ENCODE results near the gene SEMA6A.

The SEMA6A gene, protein sequence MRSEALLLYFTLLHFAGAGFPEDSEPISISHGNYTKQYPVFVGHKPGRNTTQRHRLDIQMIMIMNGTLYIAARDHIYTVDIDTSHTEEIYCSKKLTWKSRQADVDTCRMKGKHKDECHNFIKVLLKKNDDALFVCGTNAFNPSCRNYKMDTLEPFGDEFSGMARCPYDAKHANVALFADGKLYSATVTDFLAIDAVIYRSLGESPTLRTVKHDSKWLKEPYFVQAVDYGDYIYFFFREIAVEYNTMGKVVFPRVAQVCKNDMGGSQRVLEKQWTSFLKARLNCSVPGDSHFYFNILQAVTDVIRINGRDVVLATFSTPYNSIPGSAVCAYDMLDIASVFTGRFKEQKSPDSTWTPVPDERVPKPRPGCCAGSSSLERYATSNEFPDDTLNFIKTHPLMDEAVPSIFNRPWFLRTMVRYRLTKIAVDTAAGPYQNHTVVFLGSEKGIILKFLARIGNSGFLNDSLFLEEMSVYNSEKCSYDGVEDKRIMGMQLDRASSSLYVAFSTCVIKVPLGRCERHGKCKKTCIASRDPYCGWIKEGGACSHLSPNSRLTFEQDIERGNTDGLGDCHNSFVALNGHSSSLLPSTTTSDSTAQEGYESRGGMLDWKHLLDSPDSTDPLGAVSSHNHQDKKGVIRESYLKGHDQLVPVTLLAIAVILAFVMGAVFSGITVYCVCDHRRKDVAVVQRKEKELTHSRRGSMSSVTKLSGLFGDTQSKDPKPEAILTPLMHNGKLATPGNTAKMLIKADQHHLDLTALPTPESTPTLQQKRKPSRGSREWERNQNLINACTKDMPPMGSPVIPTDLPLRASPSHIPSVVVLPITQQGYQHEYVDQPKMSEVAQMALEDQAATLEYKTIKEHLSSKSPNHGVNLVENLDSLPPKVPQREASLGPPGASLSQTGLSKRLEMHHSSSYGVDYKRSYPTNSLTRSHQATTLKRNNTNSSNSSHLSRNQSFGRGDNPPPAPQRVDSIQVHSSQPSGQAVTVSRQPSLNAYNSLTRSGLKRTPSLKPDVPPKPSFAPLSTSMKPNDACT

DNA sequence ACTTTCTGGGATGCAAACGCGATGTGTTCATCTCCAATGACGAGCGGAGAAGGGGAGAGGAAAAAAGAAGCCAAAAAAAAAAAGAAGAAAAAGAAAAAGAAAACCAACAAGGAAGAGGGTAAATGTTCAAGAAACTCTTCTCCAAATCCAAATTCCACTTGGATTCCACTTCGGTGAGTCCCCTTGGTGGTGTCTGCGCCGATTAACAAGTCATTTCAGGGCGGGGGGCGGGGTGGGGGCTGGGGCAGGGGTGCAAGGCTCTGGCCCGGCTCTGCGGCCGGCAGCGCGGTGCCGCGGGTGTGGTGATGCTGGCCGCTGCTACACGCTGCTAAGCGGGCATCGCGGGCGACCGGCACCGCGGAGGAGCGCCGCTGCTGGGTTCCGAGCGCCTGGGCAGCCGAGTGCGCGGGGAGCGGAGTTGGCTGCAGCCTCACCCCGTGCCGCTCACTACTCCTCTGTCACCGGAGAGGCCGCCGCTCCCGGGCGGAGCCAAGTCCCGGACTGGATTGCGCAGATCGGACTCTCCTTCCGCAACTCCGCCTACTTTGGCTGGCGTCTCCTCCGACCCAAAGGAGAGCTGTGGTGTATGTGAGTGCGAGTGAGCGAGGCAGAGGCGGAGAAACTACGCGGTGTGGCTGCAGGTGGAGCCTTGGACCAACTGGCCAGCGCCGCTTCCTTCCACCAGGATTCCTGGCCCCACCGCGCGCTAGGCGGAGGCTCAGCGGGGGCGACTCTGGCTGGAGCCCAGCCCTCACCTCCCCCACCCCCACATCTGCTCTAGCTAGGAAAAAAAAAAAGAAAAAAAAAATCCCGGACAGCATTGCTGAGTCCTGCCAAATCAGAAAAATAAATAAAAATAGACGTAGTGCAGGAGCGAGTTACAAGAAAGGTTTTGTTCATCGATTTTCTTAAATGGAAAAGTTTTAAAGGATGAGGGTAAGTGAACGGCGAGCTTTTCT lies at the start of gene SEMA6A:
TSS of gene SEMA6A (minus strand) at position 457 of the 959 bp plus-strand sequence. CDS start 69,879 bp downstream, outside the sequence.
- DNase-seq (ENCODE audit: insufficient read length, low spot score): peak; percentile 67
- no peak for TF ChIP-seq POLR2A (IDR thresholded peaks at IDR 0.05; ENCODE audit: low read depth, low read length)
- FAIRE-seq: no peak

DNA sequence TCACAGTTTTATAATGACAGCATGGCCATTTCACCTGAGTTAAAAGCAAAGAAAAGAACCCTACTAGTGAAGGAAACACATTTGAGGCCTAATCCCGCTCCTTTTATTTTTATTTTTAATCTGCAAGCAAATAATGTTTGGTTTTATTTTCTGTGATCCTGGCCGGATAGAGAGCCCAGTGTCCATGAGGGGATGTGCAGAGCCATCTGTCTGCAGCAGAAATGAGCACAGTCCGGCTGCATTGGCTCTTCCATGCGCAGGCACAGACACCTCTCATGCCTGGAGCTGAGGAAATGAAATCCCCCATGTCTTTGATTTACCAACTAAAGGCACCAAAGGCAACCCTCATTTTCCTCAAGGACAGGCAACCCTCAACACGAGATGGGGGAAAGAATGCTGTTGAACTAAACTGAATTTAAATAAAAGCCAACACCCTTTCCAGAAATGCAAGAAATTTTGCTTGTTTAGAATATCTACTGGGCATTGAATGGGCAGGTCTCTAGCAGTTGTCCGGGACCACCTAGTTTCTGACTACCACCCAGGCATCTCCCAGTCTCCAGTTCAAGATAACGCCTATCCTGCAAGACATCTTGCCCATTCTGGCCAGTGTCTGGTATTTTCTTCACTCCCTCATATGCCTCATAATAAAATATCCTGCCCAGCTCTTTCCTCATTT lies 47.9 kb upstream of the SEMA6A start:
- TF ChIP-seq POLR2A (IDR thresholded peaks at IDR 0.05; ENCODE audit: low read depth, low read length): no peak
- DNase-seq (ENCODE audit: insufficient read length, low spot score): no peak
- no peak for FAIRE-seq

DNA sequence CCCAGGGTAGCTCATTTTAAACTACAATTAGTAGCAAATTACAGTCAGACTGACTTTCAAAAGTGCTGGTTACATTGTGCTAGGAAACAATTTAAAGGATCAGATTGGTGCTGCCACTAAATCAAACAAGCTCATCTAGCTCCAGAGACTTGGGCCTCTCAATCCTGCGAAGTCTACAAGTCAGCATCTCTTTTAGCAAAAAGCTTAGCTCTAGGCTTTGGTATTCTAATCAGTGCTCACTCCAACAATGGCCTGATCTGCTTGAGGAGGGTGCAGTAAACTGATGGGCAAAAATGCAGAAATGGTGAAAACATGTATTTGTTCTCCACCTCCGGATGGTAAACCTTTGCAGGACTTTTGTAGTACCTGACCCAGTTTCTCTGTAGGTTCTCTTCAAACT lies 47.0 kb upstream of the SEMA6A start:
- FAIRE-seq: no peak
- TF ChIP-seq POLR2A (IDR thresholded peaks at IDR 0.05; ENCODE audit: low read depth, low read length): no peak

DNA sequence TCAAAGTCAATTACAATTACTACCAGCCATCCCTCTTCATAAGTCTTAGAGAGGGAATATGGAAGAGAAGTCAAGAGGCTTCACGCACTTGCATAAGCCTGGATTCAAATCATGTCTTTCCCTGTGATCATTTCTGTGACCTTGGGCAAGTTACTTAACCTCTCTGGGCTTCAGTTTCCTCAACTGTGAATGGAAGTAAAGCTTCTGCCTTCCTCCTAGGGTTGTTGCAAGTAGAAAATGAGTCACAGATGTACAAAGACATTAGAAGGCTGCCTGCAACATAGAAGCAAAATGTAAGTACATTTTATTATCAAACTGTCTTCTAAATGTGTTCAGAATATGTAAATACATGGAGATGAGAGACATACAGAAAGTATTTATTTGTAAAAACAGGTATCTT lies 42.3 kb upstream of the SEMA6A start:
- FAIRE-seq (no peak), DNase-seq (ENCODE audit: insufficient read length, low spot score) (no peak)
- TF ChIP-seq POLR2A (IDR thresholded peaks at IDR 0.05; ENCODE audit: low read depth, low read length): no peak

More for the DNA sequence above, 47.0 kb upstream of the SEMA6A start:
- DNase-seq (ENCODE audit: insufficient read length, low spot score): no peak

DNA sequence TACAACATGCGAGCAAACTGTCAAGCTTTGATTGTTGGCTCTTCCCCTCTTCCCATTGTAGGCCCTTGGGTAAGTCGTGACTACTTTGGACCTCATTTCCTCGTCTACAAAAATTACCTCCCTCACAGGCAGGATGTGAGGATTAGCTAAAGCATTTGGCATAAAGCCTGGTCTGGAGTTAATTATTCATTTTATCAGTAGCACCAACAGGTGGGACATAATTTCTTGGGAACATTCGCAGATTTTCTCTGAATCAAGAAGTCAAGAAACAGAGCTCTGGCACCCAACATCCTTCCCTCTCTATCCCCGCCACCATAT lies 39.9 kb upstream of the SEMA6A start:
- no peak for DNase-seq (ENCODE audit: insufficient read length, low spot score)
- TF ChIP-seq POLR2A (IDR thresholded peaks at IDR 0.05; ENCODE audit: low read depth, low read length): no peak
- no peak for FAIRE-seq

DNA sequence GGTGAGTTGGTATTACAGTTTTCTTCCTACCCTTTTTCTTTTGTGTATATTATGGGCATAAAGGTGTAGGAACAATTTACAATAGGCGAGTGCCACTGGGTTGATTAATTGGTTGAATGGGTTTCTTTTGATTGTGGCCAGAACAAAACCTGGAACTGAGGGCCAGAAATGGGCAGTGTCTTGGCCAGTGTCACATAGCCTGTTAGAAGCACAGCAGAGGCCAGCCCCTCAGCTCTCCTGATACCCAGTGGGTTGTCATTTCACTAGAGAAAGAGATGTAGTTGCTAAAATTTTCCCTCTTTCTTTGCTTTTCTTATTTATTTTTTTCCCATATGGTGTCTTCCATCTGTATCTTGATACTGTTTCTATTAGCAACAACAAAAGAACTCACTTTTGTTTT lies 38.8 kb upstream of the SEMA6A start:
- no peak for TF ChIP-seq POLR2A (IDR thresholded peaks at IDR 0.05; ENCODE audit: low read depth, low read length)
- DNase-seq (ENCODE audit: insufficient read length, low spot score) (no peak), FAIRE-seq (no peak)

DNA sequence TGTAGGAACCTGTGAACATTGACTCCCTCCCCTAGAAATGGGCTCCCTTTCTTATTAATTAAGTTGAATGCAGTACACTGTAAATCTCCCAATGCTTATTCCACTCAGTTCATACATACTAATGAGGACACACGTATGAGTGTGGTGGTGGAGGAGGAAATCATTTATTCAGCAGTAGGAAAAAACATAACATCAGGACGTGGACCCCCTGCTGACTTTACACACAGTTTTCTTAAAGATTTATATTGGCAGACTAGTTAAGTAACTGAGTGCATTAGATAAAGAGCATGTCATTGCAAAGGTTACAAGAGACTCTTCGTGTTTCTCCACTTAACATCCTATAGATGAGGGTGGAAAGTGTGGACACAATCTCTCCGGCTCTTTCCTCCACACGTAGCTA lies 37.8 kb upstream of the SEMA6A start:
- TF ChIP-seq POLR2A (IDR thresholded peaks at IDR 0.05; ENCODE audit: low read depth, low read length): no peak
- DNase-seq (ENCODE audit: insufficient read length, low spot score) (no peak), FAIRE-seq (no peak)

DNA sequence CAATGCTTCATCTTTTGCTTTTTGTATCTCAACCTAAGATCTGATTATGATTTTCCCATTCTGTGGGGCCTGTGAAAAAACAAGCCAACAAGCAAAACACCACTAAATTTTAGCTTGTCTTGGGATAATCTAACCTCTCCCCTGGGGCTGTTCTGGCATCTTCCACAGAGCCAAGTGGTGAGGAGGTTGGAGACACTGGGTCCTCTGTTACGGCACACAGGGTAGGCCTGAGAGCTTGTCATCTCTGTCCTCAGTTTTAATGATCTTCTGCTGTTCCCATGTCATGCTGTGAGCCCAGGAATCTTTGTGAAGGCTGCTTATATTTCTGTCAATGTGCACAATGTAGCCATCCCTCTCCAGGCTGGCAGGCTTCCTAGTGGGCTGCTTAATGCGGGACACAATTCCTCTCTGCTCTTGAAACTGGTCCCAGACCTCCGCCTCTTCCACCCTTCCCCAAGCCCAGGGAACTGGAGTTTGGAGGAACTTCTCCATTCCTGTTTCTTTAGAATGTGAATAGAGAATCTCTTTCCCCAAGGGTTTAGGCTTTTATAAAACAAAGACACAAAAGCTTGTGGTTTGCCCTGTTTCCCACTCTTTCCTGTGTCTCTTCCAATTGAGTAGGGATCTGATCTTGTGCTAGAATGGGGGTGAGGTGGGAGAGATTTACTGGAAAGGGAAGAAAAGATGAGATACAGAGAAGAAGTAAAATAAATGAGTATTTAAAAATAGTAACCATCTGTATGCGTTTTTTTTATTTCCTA lies 30.9 kb upstream of the SEMA6A start:
- FAIRE-seq: no peak
- no peak for DNase-seq (ENCODE audit: insufficient read length, low spot score)
- no peak for TF ChIP-seq POLR2A (IDR thresholded peaks at IDR 0.05; ENCODE audit: low read depth, low read length)

DNA sequence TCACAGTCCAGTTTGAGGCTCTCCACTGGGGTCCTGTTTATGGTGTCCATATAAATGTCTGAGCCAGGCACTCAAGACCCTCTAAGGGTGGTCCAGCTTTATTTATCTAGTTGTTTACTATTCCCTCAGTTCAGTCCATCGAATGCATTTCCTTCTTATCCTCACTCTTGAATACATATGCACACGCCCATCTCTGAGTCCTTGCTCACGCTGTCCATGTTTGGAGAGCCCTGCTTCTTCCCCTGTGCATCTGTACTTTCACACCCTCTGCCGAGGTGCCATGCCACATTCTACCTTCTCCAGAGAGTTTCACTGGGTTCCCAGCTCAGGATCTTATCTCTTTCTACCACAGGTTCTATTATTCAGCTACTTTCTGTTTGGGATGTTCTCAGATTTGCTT lies 30.2 kb upstream of the SEMA6A start:
- no peak for FAIRE-seq
- DNase-seq (ENCODE audit: insufficient read length, low spot score): no peak
- no peak for TF ChIP-seq POLR2A (IDR thresholded peaks at IDR 0.05; ENCODE audit: low read depth, low read length)

DNA sequence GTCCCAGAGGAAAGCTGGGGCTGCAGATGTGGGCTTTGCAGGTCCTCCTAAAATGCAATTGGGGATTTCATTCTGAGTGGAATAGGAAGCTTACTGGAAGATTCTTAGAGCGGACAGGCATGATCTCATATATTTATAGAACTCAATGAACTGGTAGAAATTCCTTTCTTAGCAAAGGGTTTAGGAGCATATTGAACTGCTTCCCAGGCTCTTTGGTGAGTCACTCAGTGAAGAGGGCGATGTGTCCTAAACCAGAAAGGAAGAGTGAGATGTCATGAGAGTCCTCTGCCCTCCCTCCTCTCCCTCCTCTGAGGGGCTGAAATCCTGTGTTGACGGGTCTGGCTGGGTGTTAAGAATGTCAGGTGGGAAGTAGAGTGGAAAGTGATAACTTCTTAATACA lies 26.3 kb upstream of the SEMA6A start:
- FAIRE-seq: no peak

DNA sequence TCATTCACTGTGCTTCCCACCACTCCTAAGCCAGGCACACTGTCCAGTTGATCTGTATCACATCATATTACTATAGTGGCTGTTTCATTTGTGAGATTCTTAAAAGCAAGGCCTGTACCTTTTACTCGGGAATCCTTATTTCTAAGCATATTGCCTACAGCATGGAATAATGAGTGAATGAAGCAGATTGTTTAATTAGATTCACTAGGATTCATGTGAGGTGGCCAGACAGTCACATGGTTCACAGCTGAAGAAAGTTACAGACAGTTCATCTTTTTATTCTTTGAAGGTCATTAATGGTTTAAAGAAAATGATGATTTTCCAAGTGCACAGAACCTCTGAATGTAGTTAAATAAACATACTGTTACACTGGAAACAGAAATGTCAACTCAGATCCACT lies 24.3 kb upstream of the SEMA6A start:
- no peak for DNase-seq (ENCODE audit: insufficient read length, low spot score)
- TF ChIP-seq POLR2A (IDR thresholded peaks at IDR 0.05; ENCODE audit: low read depth, low read length): no peak

More for the DNA sequence above, 26.3 kb upstream of the SEMA6A start:
- no peak for TF ChIP-seq POLR2A (IDR thresholded peaks at IDR 0.05; ENCODE audit: low read depth, low read length)
- DNase-seq (ENCODE audit: insufficient read length, low spot score): no peak

DNA sequence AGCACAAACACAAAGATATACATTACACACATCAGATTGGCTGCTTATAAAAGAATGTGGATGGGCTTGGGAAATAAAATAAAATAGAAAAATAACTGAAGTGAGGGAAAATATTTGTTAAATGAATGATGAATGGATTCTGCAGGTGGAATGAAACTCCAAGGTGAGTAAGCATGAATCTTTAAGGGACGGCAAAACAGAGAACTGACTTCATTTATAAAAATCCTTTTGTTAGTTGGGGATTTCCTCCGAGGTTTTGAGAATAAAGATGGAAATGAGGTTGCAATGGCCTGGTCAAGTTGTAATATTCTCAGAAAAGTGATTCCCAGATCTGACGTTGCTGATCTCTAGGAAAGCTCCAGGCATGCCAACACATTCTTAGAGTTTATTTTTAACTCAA lies 20.9 kb upstream of the SEMA6A start:
- TF ChIP-seq POLR2A (IDR thresholded peaks at IDR 0.05; ENCODE audit: low read depth, low read length): no peak
- no peak for FAIRE-seq

More for the DNA sequence above, 24.3 kb upstream of the SEMA6A start:
- no peak for FAIRE-seq

More for the DNA sequence above, 20.9 kb upstream of the SEMA6A start:
- DNase-seq (ENCODE audit: insufficient read length, low spot score): no peak

All from H54 (cell line).